KMS-11 (cell line): ENCODE measurements around the gene XCL1.

Experiments
- H2AFZ ChIP-seq: fragments of 200-600 bp; sonication (generic); 2 replicates; pipeline ENCODE4 v1.6.1; 2016; ENCODE audit warnings: antibody characterized with exemption, mixed run types, low read depth
- H3K27ac ChIP-seq: fragments of 200-600 bp; sonication (generic); 2 replicates; pipeline ENCODE4 v1.6.1; 2016; ENCODE audit warnings: mild to moderate bottlenecking, mixed run types
- H3K27me3 ChIP-seq: fragments of 200-600 bp; sonication (generic); 2 replicates; pipeline ENCODE4 v1.6.1; 2017; ENCODE audit warnings: mild to moderate bottlenecking, low read depth, mixed run types, moderate library complexity; ENCODE audit not compliant: insufficient read depth
- H3K36me3 ChIP-seq: fragments of 200-600 bp; sonication (generic); 2 replicates; pipeline ENCODE4 v1.6.1; 2017; ENCODE audit warnings: mild to moderate bottlenecking, mixed run types; ENCODE audit not compliant: insufficient read depth
- H3K4me1 ChIP-seq: fragments of 200-600 bp; sonication (generic); 2 replicates; pipeline ENCODE4 v1.6.1; 2016; ENCODE audit warnings: mild to moderate bottlenecking, low read depth, mixed run types; ENCODE audit not compliant: poor library complexity, severe bottlenecking
- H3K4me2 ChIP-seq: fragments of 200-600 bp; sonication (generic); 2 replicates; pipeline ENCODE4 v1.7.0; 2016; ENCODE audit warnings: mild to moderate bottlenecking, mixed run types
- H3K4me3 ChIP-seq: fragments of 200-600 bp; sonication (generic); IDR thresholded peaks from 2 replicates; pipeline ENCODE4 v1.6.1; 2017; ENCODE audit warnings: low read depth, low read length, mixed read lengths; ENCODE audit not compliant: insufficient read depth
- H3K79me2 ChIP-seq: fragments of 200-600 bp; sonication (generic); 2 replicates; pipeline ENCODE4 v1.6.1; 2016; ENCODE audit warnings: low read depth, mixed run types; ENCODE audit not compliant: insufficient read depth
- H3K9ac ChIP-seq: fragments of 200-600 bp; sonication (generic); 2 replicates; pipeline ENCODE4 v1.6.1; 2016; ENCODE audit warnings: mild to moderate bottlenecking, mixed run types
- H4K20me1 ChIP-seq: fragments of 200-600 bp; sonication (generic); 2 replicates; pipeline ENCODE4 v1.6.1; 2016; ENCODE audit warnings: mild to moderate bottlenecking, mixed run types; ENCODE audit not compliant: insufficient read depth
- TF ChIP-seq, protein P1 (sequence below): fragments of 200-600 bp; sonication (generic); conservative IDR thresholded peaks from 2 replicates; pipeline ENCODE4 v1.6.1; 2017; ENCODE audit warnings: low read depth, mild to moderate bottlenecking, antibody characterized with exemption, low read length, moderate library complexity, mixed read lengths

The XCL1 gene

DNA sequence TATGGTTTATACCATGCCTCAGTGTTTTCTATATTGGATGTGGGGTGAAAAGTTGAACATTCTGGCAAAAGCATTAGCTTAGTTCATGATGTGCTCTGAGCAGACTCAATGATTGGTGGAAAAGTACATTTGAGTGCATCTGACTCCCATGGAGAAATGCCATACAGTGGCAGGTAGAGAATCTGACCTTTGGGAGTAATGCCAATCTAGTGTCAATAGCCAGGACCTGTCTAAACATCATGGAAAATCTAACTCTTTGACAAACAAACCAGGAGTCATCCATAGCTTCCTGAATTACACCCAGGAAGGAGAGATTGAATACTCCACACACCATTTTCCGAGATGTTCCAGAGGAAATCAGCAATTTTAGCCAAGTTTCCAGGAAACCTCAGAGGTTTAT, 51.0 kb downstream of the XCL1 start:
- TF ChIP-seq, protein P1, sequence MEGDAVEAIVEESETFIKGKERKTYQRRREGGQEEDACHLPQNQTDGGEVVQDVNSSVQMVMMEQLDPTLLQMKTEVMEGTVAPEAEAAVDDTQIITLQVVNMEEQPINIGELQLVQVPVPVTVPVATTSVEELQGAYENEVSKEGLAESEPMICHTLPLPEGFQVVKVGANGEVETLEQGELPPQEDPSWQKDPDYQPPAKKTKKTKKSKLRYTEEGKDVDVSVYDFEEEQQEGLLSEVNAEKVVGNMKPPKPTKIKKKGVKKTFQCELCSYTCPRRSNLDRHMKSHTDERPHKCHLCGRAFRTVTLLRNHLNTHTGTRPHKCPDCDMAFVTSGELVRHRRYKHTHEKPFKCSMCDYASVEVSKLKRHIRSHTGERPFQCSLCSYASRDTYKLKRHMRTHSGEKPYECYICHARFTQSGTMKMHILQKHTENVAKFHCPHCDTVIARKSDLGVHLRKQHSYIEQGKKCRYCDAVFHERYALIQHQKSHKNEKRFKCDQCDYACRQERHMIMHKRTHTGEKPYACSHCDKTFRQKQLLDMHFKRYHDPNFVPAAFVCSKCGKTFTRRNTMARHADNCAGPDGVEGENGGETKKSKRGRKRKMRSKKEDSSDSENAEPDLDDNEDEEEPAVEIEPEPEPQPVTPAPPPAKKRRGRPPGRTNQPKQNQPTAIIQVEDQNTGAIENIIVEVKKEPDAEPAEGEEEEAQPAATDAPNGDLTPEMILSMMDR = no peak
- H3K27me3 ChIP-seq = no peaks in the 10 kb centered on the region

DNA sequence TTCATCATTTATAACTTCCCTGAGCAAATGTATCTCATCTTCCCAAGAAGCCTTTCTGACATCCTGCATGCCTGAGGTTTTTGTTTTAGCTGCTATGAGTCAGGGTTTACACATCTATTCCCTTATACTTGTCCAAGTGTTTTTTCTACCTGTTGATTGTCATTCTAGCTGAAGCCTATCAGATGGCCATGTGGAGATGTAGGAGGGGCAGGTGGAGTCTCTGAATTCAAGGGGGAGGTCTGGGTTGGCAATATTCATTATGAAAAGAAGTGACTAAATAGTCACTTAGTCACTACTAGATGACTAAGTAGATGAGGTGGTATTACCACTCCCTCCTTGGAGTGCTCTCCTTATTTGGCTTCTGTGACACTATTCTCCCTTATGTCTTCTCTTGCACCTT, 52.4 kb downstream of the XCL1 start:
- H3K79me2 ChIP-seq = no peaks in the 10 kb centered on the region
- H3K4me2 ChIP-seq = no peak overlapping the region
- no peak overlapping the region for H2AFZ ChIP-seq
- H3K9ac ChIP-seq = no peak overlapping the region
- H4K20me1 ChIP-seq = no peaks in the 10 kb centered on the region
- TF ChIP-seq, protein P1 = no peak
- H3K4me3 ChIP-seq = no peak overlapping the region
- H3K4me1 ChIP-seq = no peaks in the 10 kb centered on the region
- H3K27me3 ChIP-seq = no peaks in the 10 kb centered on the region
- no peak overlapping the region for H3K27ac ChIP-seq
- no peaks in the 10 kb centered on the region for H3K36me3 ChIP-seq

More for the DNA sequence above, 51.0 kb downstream of the XCL1 start:
- no peak overlapping the region for H3K27ac ChIP-seq
- H3K4me3 ChIP-seq = no peak overlapping the region
- no peak overlapping the region for H2AFZ ChIP-seq
- H3K79me2 ChIP-seq = no peaks in the 10 kb centered on the region
- H3K4me1 ChIP-seq = no peaks in the 10 kb centered on the region
- H3K36me3 ChIP-seq = no peaks in the 10 kb centered on the region
- no peak overlapping the region for H3K4me2 ChIP-seq
- H4K20me1 ChIP-seq = no peaks in the 10 kb centered on the region
- H3K9ac ChIP-seq = no peak overlapping the region

DNA sequence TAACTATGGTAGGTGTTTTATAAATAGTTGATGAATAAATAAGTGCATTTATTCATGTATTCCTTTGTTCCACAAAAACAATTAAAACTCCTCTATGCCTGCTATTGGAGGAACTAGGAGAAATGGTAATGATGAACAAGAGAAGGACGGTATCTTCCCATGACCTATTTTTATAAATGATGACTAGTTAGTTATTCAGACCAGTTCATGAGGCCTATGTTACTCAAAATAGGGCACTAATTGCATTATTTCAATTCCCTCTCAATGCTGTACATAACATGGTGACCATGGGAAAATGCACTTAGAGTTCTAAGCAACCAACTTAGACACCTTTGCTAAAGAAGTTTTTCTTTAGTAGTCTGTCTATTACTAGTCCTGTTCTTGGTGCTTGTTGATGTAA, 53.1 kb downstream of the XCL1 start:
- Histone ChIP-seq H3K36me3 (no peaks in the 10 kb centered on the region), H3K27ac (no peak overlapping the region), H3K27me3 (no peaks in the 10 kb centered on the region), H3K4me2 (no peak overlapping the region), H3K4me3 (no peak overlapping the region), H3K79me2 (no peaks in the 10 kb centered on the region), H3K4me1 (no peaks in the 10 kb centered on the region), H2AFZ (no peak overlapping the region), H4K20me1 (no peaks in the 10 kb centered on the region), H3K9ac (no peak overlapping the region)
- TF ChIP-seq, protein P1 = no peak
